ENCODE data around the gene MIPOL1.
A peak's percentile ranks its signal among the peaks of the same experiment; 100 is the strongest.
"Not testable (repeated sequence)": the region's sequence is repeated elsewhere in the genome, so short reads cannot be mapped to it uniquely, and the experiment has no call there.

Gene MIPOL1

DNA sequence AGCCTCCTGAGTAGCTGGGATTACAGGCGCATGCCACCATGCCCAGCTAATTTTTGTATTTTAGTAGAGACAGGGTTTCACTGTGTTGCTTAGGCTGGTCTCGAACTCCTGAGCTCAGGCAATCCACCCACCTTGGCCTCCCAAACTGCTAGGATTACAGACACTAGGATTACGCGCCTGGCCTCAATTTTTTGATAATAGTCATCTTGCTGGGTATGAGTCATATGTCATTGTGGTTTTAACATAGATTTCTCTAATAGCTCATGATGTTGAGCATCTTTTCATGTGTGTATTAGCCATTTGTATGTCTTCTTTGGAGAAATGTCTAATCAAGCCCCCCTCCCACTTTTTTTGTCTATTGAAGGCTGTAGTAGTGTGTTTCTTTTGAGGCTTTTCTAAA is 38.3 kb downstream of the MIPOL1 start:
- not testable (repeated sequence) for DNase-seq

GRCh38 chr14:37237094-37237493 is 39.4 kb downstream of the MIPOL1 start:
- no peak for DNase-seq

DNA sequence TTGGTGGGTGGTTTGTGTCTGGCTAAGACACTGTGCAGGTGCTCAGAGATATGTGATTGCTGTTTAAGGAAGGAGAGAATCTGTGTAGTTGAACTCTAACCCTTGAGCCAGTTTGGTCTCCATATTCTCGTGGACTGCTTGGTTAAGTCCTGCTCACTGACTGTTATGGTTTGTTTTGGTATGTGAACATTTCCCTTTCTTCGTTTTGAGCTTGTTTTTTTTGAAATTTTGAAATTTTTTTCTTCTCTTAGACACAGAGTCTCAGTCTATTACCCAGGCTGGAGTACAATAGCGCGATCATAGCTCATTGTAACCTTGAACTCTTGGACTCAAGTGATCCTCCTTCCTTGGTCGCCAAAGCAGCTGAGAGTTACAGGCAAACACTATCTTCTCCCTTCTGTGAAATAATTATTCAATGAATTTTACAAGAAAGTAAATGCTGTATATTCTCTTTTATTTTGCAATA is 40.0 kb downstream of the MIPOL1 start:
- DNase-seq, result no peak

- no peak for DNase-seq
Observed at GRCh38 chr14:37241198-37241597, 43.5 kb downstream of the MIPOL1 start.

GRCh38 chr14:37246427-37246829 is 48.7 kb downstream of the MIPOL1 start:
- DNase-seq, result peak; percentile 63

- no peak for DNase-seq
Observed at GRCh38 chr14:37247791-37248461, 50.2 kb downstream of the MIPOL1 start.

DNA sequence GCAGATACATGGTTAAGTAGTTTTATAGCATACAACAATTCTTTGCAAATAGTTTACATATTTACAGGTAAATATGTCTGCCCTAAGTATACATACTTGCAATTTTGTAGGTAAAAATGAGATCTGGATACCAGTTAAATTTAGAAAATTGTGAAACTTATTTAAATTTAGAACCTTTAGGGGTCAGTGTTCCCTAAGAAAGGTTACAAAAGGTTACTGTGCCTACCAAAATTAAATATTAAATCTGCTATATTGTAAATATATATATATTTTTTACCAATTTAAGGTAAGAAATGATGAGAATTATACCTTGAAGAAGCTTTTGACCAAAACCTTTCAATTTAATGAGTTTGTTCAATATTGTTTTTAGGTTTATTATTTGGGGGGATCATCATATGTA is 54.0 kb downstream of the MIPOL1 start:
- DNase-seq, result no peak

DNA sequence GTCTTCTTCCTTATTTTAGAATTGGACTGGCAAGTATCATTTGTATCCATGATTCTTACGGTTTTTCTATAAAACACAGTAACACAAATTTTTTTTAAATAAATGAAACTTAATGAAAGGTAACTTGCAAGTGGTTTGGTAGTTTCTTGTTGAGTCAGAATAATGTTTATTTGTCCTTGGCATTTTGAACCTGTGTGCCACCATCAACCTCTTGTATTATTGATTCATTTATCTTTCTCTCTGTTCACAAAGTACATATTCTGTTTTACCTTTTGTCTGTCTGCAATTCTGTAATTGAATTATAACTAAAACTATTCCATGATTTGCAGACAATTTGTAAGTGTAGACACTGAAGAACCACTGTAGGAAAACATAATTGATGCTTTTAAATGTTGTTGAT is 54.7 kb downstream of the MIPOL1 start:
- no peak for DNase-seq

- no peak for DNase-seq
Observed at GRCh38 chr14:37253905-37254304, 56.2 kb downstream of the MIPOL1 start.

DNA sequence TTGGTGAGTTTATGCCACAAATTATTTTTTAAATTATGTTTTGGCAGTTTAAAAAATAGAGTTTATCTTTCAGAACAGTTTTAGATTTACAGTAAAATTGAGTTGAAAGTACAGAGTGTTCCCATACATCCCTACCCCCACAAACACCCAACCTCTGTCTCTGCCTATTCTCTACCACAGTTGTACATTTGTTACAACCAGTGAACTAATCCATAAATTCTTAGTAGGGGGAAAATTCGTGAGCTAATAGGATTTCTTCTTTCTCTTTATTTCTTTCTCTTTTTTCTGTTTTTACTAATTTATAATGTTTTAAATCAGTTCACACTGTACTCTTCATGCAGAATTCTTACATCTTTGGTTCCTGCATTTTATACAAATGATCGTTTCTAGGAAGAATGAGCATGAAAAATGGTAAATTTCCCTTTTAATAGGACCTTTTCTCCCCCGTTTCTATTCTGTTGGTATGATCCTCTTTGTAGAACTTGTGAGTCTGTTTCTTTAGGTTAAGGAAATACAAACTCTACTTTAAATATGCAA is 56.7 kb downstream of the MIPOL1 start:
- no peak for DNase-seq

- DNase-seq, result no peak
Observed at GRCh38 chr14:37257501-37258070, 59.8 kb downstream of the MIPOL1 start.

- DNase-seq, result no peak
Observed at GRCh38 chr14:37262649-37263048, 64.9 kb downstream of the MIPOL1 start.

DNA sequence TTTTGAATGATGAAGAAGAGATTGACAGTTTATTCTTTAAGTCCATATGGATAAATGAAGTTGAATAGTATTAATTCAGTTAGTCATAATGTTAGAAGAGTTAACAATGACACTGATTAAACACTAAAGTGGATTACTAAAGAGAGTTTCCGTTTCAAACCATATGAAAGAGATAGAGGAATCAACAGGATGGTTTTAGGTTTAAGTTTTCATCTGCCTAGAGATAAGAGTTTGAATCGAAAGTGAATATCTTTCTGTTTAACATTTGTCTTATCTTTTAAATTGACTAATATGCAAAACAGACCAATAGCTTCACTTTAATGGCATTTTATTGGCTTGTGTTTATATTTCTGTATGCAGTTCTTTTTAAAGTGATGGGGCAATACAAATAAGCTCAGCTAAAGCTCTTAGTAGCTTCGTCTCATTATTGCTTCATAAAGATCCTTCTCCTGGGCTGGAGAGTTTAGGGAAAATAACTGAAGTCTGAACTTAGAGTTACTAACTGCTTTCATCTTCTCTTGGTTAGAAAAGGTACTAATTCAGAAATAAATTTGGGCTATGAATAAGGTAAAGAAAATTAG is 66.0 kb downstream of the MIPOL1 start:
- no peak for DNase-seq

- no peak for DNase-seq
Observed at GRCh38 chr14:37268788-37269187, 71.1 kb downstream of the MIPOL1 start.

- DNase-seq, result no peak
Observed at GRCh38 chr14:37270629-37271028, 72.9 kb downstream of the MIPOL1 start.

DNA sequence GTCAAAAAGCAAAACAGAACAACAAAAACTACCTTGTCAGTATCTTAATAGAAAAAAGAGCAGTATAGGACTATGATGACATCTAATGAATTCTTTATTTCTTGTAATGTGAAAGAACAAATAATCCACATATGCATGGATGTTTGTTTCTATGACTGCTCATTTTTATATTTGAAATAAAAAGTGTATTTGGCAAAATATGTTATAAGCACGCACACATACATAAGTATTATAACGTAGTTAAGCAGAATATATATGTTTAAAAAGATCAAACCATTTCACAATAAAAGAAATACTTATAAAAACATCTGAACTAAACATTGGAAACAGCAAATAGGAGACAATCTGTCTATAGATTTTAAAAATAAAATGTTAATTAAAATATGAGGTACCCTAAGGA is 74.8 kb downstream of the MIPOL1 start:
- DNase-seq, result no peak

GRCh38 chr14:37274652-37275051 is 76.9 kb downstream of the MIPOL1 start:
- DNase-seq, result no peak

DNA sequence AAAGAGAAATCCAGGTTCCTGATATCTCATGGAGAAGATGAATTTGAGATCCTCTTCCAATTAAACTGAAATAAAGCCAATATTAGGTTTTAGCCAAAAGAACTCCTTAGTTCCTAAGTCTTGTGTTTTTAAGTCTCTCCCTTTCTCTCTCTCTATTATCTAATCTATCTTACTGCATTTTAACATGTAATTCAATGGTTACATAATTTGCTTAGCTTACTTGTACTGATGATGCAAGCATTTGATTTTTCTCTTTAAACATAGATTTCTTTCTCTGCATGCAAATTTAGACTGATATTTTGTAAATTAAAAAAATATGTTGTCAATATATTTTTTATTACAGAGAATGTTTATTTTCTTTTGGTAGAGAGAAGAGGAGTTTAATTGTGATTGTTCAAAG is 78.2 kb downstream of the MIPOL1 start:
- no peak for DNase-seq

GRCh38 chr14:37278636-37279538 is 81.2 kb downstream of the MIPOL1 start:
- DNase-seq, result no peak

DNA sequence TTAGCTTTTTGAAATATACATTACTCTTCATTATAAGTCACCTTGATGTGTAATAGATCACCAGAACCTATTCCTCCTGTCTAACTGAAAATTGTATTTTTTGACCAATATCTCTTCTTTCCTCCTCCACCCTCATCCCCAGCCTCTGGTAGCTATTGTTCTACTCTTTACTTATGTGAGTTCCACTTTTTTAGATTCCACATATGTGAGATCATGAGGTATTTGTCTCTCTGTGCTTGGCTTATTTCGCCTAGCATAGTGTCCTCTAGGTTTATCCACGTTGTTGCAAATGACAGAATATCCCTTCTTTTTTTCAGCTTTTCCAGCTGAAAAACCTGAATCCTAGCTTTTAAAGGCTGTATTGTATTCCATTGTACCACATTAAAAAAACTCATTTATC is 82.1 kb downstream of the MIPOL1 start:
- no peak for DNase-seq

DNA sequence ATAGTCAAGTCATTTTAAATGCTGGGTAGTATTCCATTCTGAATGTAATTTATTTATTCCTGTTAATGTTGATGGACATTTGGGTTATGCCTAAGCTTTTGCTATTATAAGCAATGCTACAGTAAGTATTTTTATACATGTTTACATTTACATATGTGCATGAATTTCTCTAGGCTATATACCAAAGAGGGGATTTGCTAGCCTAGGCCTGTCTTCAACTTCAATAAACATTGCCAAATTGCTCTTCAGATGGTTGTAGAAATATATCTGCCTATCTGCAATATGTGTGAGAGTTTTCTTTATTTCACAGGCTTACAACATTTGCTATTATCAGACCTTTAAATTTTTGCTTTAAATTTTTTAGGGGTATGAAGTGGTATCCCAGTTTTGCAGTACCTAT is 87.0 kb downstream of the MIPOL1 start:
- no peak for DNase-seq

- DNase-seq, result no peak
Observed at GRCh38 chr14:37285220-37285619, 87.5 kb downstream of the MIPOL1 start.

DNA sequence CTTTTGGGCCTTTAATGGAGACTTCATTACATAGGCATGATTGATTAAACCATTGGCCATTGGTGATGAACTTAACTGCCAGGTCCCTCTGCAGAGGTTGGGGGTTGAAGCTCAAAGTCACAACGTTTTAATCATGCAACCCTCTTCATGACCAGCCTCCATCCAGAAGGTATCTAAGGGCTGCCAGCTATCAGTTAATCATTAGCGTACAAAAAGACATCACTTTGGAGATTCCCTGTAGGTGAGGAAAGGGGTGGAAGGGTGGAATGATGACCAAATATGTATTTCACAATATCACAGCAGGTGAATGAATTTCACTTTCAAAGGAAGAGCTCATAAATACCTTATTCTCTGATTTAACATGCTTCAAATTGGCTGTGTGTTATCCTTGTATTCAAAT is 92.0 kb downstream of the MIPOL1 start:
- no peak for DNase-seq

All from kidney glomerular epithelial cell (primary cell).